Suprapubic skin (tissue), 3 donors: ENCODE data around the gene NUDT9.

Experiments used
- EP300 ChIP-seq: sonication (generic); formaldehyde crosslinking; IDR thresholded peaks from one replicate; pipeline ENCODE4 v1.6.1; 2017; ENCODE audit warnings: antibody characterized with exemption
- POLR2A ChIP-seq, 2 donors: fragments of 450-650 bp; IDR thresholded peaks; one replicate each; pipeline ENCODE4 v1.6.1; 2017; ENCODE audit warnings: antibody characterized with exemption in 2 of 2, mild to moderate bottlenecking in 2 of 2, moderate library complexity in 2 of 2
- TF ChIP-seq, protein P1 (sequence below), 2 donors: fragments of 200-600 bp in 1 of 2; fragments of 450-650 bp in 1 of 2; sonication (generic) in 1 of 2; IDR thresholded peaks; one replicate each; pipeline ENCODE4 v1.5.1; 2016 to 2019; ENCODE audit warnings: antibody characterized with exemption in 2 of 2, mild to moderate bottlenecking in 1 of 2, moderate library complexity in 1 of 2

DNA sequence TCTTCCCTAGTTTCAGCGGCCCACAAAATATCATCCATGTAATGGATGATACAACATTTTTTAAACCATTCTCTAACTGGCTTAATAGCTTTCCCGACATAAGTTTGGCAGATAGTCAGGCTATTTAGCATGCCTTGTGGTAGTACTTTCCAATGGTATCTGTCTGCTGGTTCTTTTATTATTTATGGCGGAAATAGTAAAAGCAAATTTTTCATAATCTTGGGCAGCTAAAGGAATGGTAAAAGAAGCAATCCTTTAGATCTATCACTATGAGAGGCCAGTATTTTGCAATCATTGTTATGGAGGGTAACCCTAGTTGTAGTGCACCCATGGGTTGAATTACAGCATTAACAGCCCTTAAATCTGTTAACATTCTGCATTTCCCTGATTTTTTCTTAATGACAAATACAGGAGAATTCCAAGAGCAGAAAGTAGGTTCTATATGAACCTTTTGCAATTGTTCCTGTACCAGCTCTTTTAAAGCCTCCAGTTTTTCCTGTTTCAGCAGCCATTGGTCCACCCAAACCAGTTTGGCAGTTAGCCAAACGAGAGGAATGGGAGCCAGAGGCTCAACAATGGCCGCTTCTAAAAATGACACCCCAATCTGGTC lies 17.1 kb upstream of the NUDT9 start:
- TF ChIP-seq, protein P1, sequence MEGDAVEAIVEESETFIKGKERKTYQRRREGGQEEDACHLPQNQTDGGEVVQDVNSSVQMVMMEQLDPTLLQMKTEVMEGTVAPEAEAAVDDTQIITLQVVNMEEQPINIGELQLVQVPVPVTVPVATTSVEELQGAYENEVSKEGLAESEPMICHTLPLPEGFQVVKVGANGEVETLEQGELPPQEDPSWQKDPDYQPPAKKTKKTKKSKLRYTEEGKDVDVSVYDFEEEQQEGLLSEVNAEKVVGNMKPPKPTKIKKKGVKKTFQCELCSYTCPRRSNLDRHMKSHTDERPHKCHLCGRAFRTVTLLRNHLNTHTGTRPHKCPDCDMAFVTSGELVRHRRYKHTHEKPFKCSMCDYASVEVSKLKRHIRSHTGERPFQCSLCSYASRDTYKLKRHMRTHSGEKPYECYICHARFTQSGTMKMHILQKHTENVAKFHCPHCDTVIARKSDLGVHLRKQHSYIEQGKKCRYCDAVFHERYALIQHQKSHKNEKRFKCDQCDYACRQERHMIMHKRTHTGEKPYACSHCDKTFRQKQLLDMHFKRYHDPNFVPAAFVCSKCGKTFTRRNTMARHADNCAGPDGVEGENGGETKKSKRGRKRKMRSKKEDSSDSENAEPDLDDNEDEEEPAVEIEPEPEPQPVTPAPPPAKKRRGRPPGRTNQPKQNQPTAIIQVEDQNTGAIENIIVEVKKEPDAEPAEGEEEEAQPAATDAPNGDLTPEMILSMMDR (IDR thresholded peaks at IDR 0.05) = no peak
- TF ChIP-seq EP300 = no peak
- TF ChIP-seq POLR2A (IDR thresholded peaks at IDR 0.05) = no peak
